ENCODE data around the gene ZNF853.

DNA sequence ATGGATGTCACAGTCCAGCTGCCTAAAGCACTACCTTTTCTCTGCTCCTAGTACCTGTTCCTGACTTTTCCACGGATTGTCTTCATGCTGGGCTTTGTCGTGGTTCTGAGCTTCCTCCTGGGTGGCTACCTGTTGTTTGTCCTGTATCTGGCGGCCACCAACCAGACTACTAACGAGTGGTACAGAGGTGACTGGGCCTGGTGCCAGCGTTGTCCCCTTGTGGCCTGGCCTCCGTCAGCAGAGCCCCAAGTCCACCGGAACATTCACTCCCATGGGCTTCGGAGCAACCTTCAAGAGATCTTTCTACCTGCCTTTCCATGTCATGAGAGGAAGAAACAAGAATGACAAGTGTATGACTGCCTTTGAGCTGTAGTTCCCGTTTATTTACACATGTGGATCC, 26.8 kb upstream of the ZNF853 start:
- TF ChIP-seq, protein P1, sequence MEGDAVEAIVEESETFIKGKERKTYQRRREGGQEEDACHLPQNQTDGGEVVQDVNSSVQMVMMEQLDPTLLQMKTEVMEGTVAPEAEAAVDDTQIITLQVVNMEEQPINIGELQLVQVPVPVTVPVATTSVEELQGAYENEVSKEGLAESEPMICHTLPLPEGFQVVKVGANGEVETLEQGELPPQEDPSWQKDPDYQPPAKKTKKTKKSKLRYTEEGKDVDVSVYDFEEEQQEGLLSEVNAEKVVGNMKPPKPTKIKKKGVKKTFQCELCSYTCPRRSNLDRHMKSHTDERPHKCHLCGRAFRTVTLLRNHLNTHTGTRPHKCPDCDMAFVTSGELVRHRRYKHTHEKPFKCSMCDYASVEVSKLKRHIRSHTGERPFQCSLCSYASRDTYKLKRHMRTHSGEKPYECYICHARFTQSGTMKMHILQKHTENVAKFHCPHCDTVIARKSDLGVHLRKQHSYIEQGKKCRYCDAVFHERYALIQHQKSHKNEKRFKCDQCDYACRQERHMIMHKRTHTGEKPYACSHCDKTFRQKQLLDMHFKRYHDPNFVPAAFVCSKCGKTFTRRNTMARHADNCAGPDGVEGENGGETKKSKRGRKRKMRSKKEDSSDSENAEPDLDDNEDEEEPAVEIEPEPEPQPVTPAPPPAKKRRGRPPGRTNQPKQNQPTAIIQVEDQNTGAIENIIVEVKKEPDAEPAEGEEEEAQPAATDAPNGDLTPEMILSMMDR (IDR thresholded peaks at IDR 0.05; ENCODE audit: poor library complexity): no peak
- TF ChIP-seq EZH2phosphoT487 (IDR thresholded peaks at IDR 0.05; ENCODE audit: low read depth, severe bottlenecking, unreplicated experiment) (no peak), EZH2 (IDR thresholded peaks at IDR 0.05; ENCODE audit: borderline replicate concordance) (no peak)

All from hepatocyte (in vitro differentiated cells).